ENCODE results near the gene SERAC1.
A peak's percentile ranks its signal among the peaks of the same experiment; 100 is the strongest.
"Not testable (repeated sequence)": the region's sequence is repeated elsewhere in the genome, so short reads cannot be mapped to it uniquely, and the experiment has no call there.

The SERAC1 gene

DNA sequence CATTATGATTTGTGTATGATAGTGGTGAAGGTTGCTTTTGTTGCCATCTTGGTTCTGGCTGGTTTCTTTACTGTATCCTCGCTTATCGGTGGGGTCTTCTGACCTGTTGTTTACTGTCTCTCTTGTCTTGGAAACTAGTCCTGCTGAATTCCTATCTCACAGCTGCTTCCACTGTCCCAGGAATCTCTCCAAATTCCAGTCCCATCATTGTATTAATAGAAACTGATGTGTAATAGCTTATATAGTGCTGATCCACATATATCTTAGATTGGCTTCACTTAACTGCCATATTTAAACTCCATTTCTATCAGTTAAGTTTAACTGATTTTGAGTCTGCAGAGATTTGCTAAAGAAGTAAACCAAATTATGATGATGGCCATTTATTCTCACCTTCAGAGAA, 6.0 kb upstream of the SERAC1 start:
- DNase-seq = no peak

GRCh38 chr6:158172001-158172400, 3.9 kb upstream of the SERAC1 start:
- DNase-seq = no peak

GRCh38 chr6:158170656-158171081, 2.6 kb upstream of the SERAC1 start:
- no peak for DNase-seq

- DNase-seq = not testable (repeated sequence)
These were observed 1.6 kb upstream of the SERAC1 start for GRCh38 chr6:158169634-158170033.

DNA sequence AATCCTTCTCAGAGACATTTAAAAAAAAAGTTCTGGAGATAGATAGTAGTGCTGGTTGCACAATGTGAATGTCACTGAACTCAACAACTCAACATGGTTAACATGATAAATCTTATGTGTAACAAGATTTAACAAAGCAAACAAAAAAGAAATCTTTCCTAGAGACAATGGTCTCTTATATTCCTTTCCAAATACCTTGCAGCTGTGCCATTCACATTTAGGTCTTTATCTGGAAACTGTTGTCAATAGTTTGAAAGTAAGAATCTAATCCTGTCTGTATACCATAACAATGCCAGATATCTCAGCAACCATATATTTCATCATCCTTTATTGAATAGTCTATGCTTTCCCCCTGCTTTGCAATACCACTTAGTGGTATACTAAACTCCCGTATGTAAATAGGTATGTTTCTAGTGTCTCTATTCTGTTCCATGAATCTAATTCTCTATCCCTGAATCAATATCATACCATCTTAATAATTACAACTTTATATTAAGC, 2.1 kb downstream of the SERAC1 start:
- no peak for DNase-seq

DNA sequence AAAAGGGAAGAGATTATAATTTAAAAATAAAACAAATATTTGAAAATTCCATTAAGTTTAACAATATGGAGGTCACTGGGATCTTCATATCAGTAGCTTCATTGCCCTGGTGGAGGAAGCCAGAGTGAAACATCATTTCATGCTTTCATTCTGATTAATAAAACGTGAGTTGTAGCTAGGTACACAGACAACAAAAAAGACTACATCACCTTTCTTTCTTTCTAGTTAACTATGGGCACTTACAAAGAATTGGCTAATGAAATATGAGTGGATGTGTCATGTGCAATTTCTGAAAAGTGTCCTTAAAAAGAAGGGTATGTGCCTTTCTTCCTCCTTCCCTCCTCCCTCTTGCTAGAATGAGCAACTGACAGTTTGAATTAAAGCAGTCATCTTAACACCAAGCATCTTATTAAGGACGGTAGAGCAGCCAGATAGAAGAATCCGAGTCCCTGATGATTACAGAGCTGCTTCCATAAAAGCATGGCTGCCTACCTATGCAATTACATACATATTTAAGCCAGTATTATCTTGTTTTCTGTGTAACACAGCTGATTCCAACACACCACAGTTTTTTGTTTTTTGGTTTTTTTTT, 3.4 kb downstream of the SERAC1 start:
- DNase-seq = no peak

- DNase-seq = no peak
These were observed 6.4 kb downstream of the SERAC1 start for GRCh38 chr6:158161566-158162254.

- no peak for DNase-seq
These were observed 7.0 kb downstream of the SERAC1 start for GRCh38 chr6:158160932-158161539.

DNA sequence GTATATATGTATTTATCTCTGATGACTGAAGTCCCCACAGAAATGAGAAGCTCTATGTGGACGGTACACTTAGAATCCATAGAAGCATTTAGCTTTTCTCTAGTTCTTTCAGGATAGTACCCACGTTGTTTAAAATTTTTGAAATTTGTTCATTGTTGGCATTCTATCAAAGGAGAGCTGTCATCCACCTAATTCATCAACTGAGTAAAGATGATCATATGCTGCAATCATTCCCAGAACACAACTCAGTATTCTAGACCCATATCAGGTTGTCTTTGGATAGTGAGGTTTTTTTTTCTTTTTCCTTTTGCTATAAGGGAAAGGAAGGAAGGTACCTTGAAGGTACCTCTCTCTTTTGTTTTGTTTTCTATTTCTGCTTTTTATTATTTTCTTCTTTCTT, 9.3 kb downstream of the SERAC1 start:
- no peak for DNase-seq

- no peak for DNase-seq
These were observed 9.9 kb downstream of the SERAC1 start for GRCh38 chr6:158158123-158158522.

- DNase-seq = no peak
These were observed 10.8 kb downstream of the SERAC1 start for GRCh38 chr6:158157064-158157764.

DNA sequence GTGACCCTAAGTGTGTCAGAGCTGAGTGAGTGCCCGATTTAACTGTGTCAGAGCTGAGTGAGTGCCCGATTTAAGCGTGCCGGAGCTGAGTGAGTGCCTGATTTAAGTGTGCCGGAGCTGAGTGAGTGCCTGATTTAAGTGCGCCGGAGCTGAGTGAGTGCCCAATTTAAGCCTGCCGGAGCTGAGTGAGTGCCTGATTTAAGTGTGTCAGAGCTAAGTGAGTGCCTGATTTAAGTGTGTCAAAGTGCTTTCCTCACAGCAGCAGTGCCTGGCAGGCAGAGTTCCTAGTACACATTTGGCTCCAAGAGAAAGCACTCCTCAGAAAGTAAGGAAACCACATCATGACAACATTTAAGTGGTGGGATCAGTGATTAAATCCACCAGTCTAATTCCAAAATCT, 13.2 kb downstream of the SERAC1 start:
- no peak for DNase-seq

DNA sequence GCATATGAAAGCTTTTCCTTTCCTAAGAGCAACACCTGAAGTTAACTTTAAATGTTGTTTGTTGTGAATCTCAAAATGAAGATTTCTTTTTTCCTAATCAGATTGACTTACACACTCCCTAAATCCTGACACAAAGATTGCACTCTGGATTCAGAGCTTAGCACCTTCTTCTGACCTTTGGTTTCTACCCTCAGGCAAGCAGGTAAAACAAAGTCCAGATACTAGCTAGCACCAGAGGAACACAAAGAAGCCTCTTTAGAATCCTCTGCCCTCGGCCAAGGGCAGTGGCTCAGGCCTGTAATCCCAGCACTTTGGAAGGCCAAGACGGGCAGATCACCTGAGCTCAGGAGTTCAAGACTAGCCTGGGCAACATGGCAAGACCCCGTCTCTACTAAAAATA, 14.5 kb downstream of the SERAC1 start:
- no peak for DNase-seq

GRCh38 chr6:158152659-158153058, 15.4 kb downstream of the SERAC1 start:
- DNase-seq = no peak

- DNase-seq = not testable (repeated sequence)
These were observed 16.0 kb downstream of the SERAC1 start for GRCh38 chr6:158152025-158152424.

DNA sequence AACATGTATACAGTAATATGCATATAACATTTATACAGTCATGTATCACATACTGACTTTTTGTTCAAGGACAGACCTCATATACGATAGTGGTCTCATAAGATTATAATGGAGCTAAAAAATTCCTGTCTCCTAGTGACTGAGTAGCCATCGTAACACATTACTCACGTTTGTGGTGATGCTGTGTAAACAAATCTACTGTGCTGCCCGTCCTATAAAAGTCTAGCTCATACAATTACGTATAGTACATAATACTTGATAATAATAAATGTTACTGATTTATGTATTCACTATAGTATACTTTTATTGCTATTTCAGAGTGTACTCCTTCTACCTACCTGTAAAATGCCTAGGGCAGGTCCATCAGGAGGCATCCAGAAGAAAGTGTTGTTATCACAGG, 17.4 kb downstream of the SERAC1 start:
- DNase-seq = no peak

GRCh38 chr6:158149641-158150040, 18.4 kb downstream of the SERAC1 start:
- DNase-seq = no peak

GRCh38 chr6:158143700-158144099, 24.4 kb downstream of the SERAC1 start:
- no peak for DNase-seq

GRCh38 chr6:158142789-158143188, 25.3 kb downstream of the SERAC1 start:
- DNase-seq = no peak

- DNase-seq = peak; percentile 3 to 20
These were observed 36.1 kb downstream of the SERAC1 start for GRCh38 chr6:158131926-158132325.

GRCh38 chr6:158125271-158125670, 42.8 kb downstream of the SERAC1 start:
- DNase-seq = no peak

GRCh38 chr6:158124288-158124687, 43.8 kb downstream of the SERAC1 start:
- DNase-seq = no peak

DNA sequence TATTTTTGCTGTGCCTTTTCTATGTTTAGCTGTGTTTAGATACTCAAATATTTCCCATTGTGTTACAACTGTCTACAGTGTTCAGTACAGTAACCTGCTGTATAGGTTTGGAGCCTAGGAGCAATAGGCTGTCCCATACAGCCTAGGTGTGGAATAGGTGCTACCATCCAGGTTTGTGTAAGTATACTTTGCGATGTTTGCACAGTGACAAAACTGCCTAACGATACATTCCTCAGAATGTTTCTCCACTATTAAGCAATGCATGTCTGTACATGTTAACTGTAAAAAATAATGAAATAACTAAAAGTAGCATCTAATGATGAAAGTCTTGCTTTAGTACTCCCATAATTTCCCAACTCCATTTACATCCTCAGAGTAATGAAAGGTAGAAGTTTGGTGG, 46.0 kb downstream of the SERAC1 start:
- no peak for DNase-seq

GRCh38 chr6:158121335-158121734, 46.7 kb downstream of the SERAC1 start:
- DNase-seq = no peak
